EL (cell line): ENCODE data around the gene AP3B1.

Source experiments
- DNase-seq: peaks from one replicate; pipeline ENCODE4 v3.0.0-alpha.2; 2016

Gene AP3B1, protein sequence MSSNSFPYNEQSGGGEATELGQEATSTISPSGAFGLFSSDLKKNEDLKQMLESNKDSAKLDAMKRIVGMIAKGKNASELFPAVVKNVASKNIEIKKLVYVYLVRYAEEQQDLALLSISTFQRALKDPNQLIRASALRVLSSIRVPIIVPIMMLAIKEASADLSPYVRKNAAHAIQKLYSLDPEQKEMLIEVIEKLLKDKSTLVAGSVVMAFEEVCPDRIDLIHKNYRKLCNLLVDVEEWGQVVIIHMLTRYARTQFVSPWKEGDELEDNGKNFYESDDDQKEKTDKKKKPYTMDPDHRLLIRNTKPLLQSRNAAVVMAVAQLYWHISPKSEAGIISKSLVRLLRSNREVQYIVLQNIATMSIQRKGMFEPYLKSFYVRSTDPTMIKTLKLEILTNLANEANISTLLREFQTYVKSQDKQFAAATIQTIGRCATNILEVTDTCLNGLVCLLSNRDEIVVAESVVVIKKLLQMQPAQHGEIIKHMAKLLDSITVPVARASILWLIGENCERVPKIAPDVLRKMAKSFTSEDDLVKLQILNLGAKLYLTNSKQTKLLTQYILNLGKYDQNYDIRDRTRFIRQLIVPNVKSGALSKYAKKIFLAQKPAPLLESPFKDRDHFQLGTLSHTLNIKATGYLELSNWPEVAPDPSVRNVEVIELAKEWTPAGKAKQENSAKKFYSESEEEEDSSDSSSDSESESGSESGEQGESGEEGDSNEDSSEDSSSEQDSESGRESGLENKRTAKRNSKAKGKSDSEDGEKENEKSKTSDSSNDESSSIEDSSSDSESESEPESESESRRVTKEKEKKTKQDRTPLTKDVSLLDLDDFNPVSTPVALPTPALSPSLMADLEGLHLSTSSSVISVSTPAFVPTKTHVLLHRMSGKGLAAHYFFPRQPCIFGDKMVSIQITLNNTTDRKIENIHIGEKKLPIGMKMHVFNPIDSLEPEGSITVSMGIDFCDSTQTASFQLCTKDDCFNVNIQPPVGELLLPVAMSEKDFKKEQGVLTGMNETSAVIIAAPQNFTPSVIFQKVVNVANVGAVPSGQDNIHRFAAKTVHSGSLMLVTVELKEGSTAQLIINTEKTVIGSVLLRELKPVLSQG

GRCh38 chr5:78294248-78295034 is at the start of gene AP3B1:
TSS of gene AP3B1 (minus strand) at chr5:78294698. CDS start at chr5:78294579, 119 bp downstream.
- DNase-seq = peak; percentile 99

- no peak for DNase-seq
Measured at GRCh38 chr5:78341440-78341839, 46.9 kb upstream of the AP3B1 start.

GRCh38 chr5:78339617-78340436 is 45.3 kb upstream of the AP3B1 start:
- no peak for DNase-seq

- no peak for DNase-seq
Measured at GRCh38 chr5:78336698-78337097, 42.2 kb upstream of the AP3B1 start.

GRCh38 chr5:78335976-78336375 is 41.5 kb upstream of the AP3B1 start:
- DNase-seq = no peak

DNA sequence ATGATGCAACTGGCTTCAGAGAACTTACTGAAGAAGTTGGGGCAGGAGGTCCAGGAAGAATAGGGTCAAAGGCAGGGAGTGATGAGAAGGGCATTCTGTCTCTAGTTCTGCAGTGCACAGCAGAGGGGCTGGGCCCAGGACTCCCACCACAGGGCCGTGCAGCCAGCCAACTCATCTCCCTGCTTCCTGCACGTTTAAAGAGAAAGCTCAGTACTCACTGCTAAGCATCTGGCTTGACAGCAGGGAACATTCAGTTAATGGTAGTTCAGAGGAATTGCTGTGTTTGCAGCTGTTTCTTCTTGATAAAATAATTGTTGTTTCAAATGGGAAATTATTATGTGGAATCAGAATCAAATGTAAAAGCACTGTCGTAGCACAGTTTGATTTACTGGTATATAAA is 40.3 kb upstream of the AP3B1 start:
- no peak for DNase-seq

GRCh38 chr5:78331523-78332080 is 37.1 kb upstream of the AP3B1 start:
- DNase-seq = no peak

GRCh38 chr5:78328585-78329173 is 34.2 kb upstream of the AP3B1 start:
- DNase-seq = no peak

DNA sequence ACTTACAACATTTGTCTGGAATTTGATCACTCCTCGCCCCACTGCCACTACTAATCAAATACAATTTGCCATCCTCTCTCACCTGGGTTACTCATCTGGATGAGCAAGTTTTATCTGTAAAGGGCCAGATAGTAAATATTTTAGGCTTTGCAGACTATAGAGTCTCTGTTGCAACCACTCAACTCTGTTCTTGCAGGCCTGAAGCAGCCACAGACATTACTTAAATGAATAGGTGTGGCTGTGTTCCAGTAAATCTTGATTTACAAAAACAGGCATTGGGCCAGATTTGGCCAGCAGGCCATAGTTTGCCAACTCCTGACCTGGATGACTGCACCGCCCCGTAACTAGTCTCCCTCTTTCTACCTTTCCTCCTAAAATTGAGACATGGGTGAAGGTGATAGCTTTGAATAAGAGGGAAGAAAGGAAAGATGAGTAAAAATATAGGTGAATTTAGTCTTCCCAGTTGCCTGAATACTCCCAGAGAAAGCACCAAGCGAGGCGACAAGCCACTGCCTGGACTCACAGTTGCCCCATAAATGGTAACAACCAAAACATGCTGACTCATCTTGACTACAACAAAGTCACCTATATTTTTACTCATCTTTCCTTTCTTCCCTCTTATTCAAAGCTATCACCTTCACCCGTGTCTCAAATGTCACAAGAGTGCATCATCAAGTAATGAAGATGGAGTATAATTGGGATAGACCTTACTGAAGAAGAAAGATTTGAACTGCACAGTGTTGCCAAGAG is 33.4 kb upstream of the AP3B1 start:
- DNase-seq = no peak

DNA sequence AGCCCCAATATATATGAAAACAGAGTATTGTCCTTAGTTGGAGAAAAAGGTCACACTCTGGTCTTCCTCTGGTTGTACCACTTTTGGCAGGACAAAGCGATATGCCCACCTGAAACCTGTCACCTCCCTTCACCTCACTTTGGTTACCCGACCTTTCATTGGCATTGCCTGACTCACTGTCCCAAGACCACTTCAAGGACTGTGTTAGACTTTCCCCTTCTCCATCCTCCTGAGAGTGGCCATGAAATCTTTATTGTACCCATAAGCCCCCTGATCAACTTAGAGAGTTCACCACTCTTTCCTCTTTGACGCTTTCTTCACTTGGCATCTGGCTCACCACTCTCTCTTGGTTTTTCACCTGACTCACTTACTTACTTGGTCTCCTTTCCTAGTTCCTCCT is 32.4 kb upstream of the AP3B1 start:
- no peak for DNase-seq

- DNase-seq = no peak
Measured at GRCh38 chr5:78323241-78323640, 28.7 kb upstream of the AP3B1 start.

DNA sequence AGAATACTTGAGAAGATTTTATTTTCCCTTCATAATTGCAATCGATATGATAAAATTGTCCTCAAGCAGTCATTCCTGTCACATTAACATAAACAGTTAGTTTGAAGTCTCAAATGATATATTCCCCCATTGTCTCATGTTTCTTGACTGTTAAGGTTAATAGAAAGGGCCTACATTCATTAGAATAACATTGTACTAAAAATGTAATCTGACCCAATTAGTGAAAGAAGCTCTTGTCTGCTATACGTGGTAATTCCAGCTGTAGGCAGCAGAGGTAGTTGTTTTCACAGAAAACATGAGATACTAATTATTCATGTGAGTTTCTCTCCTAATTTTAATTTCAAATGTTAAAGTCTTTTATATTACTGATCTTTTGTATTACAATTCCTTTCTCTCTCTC is 25.9 kb upstream of the AP3B1 start:
- peak; percentile 40 for DNase-seq

DNA sequence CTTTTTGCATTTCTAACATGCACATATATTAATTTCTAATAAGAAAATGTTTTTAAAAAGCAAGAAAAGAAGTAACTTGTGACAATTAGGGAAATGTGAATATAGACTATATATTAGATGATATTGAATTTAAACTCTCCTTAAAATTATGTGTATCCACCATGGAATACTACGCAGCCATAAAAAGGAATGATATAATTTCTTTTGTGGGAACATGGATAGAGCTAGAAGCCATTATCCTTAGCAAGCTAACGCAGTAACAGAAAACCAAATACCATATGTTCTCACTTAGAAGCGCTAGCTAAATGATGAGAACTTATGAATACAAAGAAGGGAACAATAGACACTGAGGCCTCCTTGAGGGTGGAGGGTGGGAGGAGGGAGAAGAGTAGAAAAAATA is 23.8 kb upstream of the AP3B1 start:
- DNase-seq = no peak

DNA sequence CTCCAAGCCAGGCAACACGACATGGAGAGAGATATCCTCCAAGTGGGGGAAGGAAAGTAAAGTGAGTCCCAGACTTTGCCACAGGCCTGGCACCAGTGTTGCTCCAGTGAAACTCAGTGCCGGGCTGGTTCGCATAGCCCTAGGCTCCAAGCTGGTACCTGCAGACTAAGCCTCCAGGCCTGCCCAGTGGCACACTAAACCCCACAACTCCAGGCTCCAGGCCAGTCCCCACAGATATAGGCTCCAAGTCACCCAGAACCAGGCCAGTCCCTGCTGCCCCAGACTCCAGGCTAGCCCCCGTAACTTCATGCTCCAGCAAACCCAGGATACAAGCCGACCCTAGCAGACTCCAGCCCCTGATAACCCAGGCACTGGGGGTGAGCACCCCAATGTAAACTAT is 23.0 kb upstream of the AP3B1 start:
- no peak for DNase-seq

DNA sequence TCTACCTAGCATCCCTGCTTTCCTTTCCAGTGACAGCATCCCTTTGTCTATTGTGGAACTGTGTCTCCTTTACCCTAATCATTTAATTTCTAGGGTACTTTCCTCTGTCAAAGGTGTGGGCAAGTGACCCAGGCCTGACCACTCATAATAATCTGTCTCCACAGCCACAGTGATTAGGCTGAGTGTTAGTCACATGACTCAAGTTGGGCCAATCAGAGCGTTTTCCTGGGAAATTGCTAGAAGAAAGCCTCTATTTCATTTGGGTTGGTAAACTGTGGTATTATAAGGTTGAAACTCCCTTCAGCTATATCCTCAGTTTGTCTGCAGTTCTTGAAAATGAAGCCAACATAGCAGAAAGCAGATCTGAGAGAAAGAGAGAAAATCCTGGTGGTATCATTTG is 14.2 kb upstream of the AP3B1 start:
- no peak for DNase-seq

DNA sequence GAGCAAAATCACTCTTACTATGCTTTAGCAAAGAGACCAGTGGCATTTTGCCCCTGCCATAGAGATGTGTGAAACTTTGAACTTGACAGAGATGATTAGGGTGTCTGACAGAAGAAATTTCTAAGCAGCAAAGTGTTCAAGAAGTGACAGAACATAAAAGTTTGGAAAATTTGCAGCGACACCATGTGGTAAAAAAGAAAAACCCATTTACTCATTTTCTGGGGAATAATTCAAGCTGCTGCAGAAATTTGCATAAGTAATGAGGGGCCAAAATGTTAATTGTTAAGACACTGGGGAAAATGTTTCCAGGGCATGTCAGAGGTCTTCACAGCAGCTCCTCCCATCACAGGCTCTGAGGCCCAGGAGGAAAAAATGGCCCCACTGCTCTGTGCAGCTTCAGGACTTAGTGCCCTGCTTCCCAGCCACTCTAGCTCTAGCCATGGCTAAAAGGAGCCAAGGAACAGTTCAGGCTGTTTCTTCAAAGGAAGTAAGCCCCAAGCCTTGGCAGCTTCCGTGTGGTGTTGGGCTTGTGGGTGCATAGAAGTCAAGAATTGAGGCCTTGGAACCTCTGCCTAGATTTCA is 6.1 kb upstream of the AP3B1 start:
- DNase-seq = peak; percentile 35

DNA sequence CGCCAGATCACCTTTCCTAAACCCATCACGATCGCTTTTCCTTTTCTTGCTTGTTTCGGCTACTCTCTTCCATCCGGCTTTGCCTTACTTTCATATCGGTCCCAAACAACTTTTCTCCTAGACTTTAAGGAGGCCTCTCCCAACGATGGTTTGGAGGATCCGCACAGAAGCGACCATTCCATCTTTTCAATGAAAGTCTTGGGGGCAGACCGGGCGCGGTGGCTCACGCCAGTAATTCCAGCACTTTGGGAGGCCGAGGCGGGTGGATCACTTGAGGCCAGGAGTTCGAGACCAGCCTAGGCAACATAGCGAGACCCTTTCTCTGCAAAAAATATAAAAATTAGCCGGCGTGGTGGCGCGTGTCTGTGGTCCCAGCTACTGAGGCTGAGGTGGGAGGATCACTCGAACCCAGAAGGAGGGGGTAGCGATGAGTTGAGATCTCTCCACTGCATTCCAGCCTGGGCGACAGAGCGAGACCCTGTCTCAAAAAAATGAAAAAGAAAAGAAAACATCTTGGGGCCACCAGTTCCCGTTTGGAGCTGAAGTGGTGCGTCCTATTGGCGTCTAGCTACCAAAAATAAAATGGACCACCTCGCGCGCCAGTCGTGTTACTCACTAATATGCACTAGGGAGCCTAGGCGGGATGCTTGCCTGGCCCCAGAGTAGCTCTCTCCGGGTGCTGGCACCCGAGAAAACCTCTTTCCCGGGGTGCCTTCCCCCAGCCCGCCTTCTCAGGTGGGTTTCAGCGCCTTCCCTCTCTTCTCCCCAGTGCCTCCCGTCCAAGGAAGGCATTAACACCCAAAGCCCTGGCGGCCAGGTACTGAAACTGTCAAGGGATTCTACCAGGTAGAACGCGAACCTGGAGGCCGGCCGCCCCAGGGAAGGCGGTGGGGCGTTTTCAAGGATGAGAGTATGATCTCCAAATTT is 800 bp upstream of the AP3B1 start:
- DNase-seq = peak; percentile 47

GRCh38 chr5:78293851-78294247 is 649 bp downstream of the AP3B1 start:
- DNase-seq = peak; percentile 22

GRCh38 chr5:78291687-78292086 is 2.8 kb downstream of the AP3B1 start:
- no peak for DNase-seq
